ENCODE data around the gene LCE1A.

DNA sequence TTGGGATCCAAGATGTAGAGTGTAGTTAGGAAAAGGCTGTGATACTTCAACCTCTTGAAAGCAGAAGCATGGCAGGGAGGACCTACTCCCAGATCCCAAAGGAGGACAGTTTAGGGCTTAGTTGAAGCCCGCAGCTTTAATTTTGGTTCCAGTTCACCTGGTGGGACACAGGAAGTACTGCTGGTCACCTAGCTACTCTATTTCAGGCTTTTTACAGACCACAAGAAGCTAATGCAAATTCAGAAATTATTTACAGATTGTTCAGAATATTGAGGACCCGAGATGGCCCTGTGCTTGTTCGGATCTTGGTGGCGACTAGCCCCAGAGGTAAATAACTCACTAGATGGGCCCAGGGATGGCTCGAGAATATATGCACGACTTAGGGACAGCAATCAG is 44.5 kb downstream of the LCE1A start:
- TF ChIP-seq, protein P1, sequence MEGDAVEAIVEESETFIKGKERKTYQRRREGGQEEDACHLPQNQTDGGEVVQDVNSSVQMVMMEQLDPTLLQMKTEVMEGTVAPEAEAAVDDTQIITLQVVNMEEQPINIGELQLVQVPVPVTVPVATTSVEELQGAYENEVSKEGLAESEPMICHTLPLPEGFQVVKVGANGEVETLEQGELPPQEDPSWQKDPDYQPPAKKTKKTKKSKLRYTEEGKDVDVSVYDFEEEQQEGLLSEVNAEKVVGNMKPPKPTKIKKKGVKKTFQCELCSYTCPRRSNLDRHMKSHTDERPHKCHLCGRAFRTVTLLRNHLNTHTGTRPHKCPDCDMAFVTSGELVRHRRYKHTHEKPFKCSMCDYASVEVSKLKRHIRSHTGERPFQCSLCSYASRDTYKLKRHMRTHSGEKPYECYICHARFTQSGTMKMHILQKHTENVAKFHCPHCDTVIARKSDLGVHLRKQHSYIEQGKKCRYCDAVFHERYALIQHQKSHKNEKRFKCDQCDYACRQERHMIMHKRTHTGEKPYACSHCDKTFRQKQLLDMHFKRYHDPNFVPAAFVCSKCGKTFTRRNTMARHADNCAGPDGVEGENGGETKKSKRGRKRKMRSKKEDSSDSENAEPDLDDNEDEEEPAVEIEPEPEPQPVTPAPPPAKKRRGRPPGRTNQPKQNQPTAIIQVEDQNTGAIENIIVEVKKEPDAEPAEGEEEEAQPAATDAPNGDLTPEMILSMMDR (conservative IDR thresholded peaks at IDR 0.05; ENCODE audit: low read depth, low read length) = no peak
- no peak for TF ChIP-seq EZH2 (IDR thresholded peaks at IDR 0.05; ENCODE audit: borderline replicate concordance, low read depth, low read length, poor library complexity, severe bottlenecking)

All from A673 (cell line).